ENCODE data around the gene PROB1. TPM values are rescaled to one million over a fixed set of nuclear protein-coding genes. Genes with fewer than 3 reads are reported as not detected.

PROB1 gene
- total and polyA plus RNA-seq, 2 of the 13 experiments (the other 11 are each of a cell fraction or from before 2014, with no cell fraction given), result 0.69 to 1.1 TPM

DNA sequence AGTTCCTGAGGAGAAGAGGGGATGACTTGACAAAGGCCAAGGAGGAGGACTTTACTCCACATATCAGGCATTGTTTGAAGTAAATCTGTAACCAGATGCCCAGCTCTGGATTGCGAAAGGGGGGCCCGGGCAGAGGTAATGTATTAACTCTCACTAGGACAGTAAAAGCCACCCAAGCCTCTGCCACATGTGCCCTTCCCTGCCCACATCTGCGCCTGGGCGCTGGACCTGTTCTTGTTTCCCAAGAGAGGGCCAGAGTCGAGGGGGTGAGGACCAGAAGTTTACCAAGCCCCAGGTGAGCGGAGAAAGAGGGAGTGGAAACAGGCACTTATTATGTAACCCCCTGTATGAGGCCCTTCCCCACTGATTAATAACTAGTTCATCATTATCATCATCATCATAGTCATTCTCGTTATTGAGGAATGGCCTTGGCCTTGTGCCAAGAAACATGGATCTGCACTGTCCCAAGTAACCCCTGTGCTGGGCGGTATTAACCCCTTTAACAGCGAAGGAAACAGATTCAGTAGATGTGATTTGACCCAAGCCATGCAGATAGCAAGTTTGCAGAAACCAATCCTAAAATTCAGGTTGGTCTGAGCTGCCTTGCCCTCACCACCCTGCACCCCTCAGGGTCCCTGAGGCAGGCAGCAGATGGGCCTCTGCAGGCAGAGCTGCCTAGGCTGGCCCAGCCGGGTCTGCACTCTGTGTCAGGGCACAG lies 11.5 kb downstream of the PROB1 start, which contains the start of gene SLC23A1 (continued):
- TF ChIP-seq, protein P1, sequence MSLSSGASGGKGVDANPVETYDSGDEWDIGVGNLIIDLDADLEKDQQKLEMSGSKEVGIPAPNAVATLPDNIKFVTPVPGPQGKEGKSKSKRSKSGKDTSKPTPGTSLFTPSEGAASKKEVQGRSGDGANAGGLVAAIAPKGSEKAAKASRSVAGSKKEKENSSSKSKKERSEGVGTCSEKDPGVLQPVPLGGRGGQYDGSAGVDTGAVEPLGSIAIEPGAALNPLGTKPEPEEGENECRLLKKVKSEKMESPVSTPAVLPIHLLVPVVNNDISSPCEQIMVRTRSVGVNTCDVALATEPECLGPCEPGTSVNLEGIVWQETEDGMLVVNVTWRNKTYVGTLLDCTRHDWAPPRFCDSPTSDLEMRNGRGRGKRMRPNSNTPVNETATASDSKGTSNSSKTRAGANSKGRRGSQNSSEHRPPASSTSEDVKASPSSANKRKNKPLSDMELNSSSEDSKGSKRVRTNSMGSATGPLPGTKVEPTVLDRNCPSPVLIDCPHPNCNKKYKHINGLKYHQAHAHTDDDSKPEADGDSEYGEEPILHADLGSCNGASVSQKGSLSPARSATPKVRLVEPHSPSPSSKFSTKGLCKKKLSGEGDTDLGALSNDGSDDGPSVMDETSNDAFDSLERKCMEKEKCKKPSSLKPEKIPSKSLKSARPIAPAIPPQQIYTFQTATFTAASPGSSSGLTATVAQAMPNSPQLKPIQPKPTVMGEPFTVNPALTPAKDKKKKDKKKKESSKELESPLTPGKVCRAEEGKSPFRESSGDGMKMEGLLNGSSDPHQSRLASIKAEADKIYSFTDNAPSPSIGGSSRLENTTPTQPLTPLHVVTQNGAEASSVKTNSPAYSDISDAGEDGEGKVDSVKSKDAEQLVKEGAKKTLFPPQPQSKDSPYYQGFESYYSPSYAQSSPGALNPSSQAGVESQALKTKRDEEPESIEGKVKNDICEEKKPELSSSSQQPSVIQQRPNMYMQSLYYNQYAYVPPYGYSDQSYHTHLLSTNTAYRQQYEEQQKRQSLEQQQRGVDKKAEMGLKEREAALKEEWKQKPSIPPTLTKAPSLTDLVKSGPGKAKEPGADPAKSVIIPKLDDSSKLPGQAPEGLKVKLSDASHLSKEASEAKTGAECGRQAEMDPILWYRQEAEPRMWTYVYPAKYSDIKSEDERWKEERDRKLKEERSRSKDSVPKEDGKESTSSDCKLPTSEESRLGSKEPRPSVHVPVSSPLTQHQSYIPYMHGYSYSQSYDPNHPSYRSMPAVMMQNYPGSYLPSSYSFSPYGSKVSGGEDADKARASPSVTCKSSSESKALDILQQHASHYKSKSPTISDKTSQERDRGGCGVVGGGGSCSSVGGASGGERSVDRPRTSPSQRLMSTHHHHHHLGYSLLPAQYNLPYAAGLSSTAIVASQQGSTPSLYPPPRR (CRISPR knock-in tag; IDR thresholded peaks at IDR 0.05; ENCODE audit: borderline replicate concordance), result no peak
- TF ChIP-seq ZNF10 (CRISPR knock-in tag; IDR thresholded peaks at IDR 0.05; ENCODE audit: borderline replicate concordance, low read depth), result no peak
- TF ChIP-seq KDM5A (IDR thresholded peaks at IDR 0.05; ENCODE audit: borderline replicate concordance, low read length), result no peak
- no peak for TF ChIP-seq ZSCAN21 (CRISPR knock-in tag; IDR thresholded peaks at IDR 0.05; ENCODE audit: borderline replicate concordance)
- TF ChIP-seq, protein P2, sequence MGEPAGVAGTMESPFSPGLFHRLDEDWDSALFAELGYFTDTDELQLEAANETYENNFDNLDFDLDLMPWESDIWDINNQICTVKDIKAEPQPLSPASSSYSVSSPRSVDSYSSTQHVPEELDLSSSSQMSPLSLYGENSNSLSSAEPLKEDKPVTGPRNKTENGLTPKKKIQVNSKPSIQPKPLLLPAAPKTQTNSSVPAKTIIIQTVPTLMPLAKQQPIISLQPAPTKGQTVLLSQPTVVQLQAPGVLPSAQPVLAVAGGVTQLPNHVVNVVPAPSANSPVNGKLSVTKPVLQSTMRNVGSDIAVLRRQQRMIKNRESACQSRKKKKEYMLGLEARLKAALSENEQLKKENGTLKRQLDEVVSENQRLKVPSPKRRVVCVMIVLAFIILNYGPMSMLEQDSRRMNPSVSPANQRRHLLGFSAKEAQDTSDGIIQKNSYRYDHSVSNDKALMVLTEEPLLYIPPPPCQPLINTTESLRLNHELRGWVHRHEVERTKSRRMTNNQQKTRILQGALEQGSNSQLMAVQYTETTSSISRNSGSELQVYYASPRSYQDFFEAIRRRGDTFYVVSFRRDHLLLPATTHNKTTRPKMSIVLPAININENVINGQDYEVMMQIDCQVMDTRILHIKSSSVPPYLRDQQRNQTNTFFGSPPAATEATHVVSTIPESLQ (CRISPR knock-in tag; conservative IDR thresholded peaks at IDR 0.05), result no peak
- TF ChIP-seq, protein P3, sequence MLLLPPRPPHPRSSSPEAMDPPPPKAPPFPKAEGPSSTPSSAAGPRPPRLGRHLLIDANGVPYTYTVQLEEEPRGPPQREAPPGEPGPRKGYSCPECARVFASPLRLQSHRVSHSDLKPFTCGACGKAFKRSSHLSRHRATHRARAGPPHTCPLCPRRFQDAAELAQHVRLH (CRISPR knock-in tag; IDR thresholded peaks at IDR 0.05; ENCODE audit: borderline replicate concordance, low read depth), result 0 out of 2 replicates have a peak, but pooled peaks have one; percentile 13
- TF ChIP-seq ZNF841 (CRISPR knock-in tag; IDR thresholded peaks at IDR 0.05; ENCODE audit: borderline replicate concordance), result no peak
- no peak for TF ChIP-seq NFYB (CRISPR knock-in tag; IDR thresholded peaks at IDR 0.05)
- TF ChIP-seq, protein P4, sequence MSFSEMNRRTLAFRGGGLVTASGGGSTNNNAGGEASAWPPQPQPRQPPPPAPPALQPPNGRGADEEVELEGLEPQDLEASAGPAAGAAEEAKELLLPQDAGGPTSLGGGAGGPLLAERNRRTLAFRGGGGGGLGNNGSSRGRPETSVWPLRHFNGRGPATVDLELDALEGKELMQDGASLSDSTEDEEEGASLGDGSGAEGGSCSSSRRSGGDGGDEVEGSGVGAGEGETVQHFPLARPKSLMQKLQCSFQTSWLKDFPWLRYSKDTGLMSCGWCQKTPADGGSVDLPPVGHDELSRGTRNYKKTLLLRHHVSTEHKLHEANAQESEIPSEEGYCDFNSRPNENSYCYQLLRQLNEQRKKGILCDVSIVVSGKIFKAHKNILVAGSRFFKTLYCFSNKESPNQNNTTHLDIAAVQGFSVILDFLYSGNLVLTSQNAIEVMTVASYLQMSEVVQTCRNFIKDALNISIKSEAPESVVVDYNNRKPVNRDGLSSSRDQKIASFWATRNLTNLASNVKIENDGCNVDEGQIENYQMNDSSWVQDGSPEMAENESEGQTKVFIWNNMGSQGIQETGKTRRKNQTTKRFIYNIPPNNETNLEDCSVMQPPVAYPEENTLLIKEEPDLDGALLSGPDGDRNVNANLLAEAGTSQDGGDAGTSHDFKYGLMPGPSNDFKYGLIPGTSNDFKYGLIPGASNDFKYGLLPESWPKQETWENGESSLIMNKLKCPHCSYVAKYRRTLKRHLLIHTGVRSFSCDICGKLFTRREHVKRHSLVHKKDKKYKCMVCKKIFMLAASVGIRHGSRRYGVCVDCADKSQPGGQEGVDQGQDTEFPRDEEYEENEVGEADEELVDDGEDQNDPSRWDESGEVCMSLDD (CRISPR knock-in tag; IDR thresholded peaks at IDR 0.05; ENCODE audit: borderline replicate concordance), result no peak
- TF ChIP-seq NFE2 (CRISPR knock-in tag; IDR thresholded peaks at IDR 0.05), result no peak
- TF ChIP-seq MXI1 (IDR thresholded peaks at IDR 0.05; ENCODE audit: borderline replicate concordance, low read depth, low read length), result 0 out of 3 replicates have a peak, but pooled peaks have one; percentile 17
- no peak for TF ChIP-seq ZNF33A (CRISPR knock-in tag; IDR thresholded peaks at IDR 0.05; ENCODE audit: borderline replicate concordance)
- TF ChIP-seq POLR2AphosphoS2 (IDR thresholded peaks at IDR 0.05; ENCODE audit: low read depth, low read length), result no peak
- no peak for TF ChIP-seq ZNF564 (CRISPR knock-in tag; IDR thresholded peaks at IDR 0.05)
- TF ChIP-seq KMT2A (CRISPR knock-in tag; IDR thresholded peaks at IDR 0.05), result 0 out of 2 replicates have a peak, but pooled peaks have one; percentile 40
